ENCODE results near the gene MCTP1.
A peak's percentile ranks its signal among the peaks of the same experiment; 100 is the strongest.
"Not testable (repeated sequence)": the region's sequence is repeated elsewhere in the genome, so short reads cannot be mapped to it uniquely, and the experiment has no call there.

The MCTP1 gene

GRCh38 chr5:94849821-94850736 lies 434.8 kb downstream of the MCTP1 start:
- peak; percentile 48 for DNase-seq (ENCODE audit: low spot score)
- TF ChIP-seq, protein P1, sequence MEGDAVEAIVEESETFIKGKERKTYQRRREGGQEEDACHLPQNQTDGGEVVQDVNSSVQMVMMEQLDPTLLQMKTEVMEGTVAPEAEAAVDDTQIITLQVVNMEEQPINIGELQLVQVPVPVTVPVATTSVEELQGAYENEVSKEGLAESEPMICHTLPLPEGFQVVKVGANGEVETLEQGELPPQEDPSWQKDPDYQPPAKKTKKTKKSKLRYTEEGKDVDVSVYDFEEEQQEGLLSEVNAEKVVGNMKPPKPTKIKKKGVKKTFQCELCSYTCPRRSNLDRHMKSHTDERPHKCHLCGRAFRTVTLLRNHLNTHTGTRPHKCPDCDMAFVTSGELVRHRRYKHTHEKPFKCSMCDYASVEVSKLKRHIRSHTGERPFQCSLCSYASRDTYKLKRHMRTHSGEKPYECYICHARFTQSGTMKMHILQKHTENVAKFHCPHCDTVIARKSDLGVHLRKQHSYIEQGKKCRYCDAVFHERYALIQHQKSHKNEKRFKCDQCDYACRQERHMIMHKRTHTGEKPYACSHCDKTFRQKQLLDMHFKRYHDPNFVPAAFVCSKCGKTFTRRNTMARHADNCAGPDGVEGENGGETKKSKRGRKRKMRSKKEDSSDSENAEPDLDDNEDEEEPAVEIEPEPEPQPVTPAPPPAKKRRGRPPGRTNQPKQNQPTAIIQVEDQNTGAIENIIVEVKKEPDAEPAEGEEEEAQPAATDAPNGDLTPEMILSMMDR (IDR thresholded peaks at IDR 0.05; ENCODE audit: extremely low read depth, missing control alignments) = peak; percentile 62

DNA sequence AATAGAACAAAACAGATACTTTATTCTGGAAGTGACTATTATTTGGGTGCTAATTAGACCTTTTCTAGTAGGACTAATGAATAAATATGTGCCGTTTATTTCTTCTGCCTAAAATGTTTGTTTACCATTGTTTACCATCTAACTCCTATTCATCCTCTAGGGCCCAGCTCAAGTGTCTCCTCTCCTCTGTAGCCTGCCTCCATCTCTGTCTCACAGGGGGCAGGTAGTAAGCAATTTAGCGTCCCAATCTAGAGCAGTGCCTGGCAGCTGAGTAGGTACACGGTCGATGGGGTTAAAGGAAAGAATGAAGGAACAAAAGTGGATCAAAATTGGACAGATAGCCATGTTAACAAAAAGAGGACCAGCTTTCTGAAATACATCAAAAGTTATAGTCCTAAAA lies 435.6 kb downstream of the MCTP1 start:
- TF ChIP-seq, protein P1 (IDR thresholded peaks at IDR 0.05; ENCODE audit: extremely low read depth, missing control alignments) = no peak
- no peak for DNase-seq (ENCODE audit: low spot score)

DNA sequence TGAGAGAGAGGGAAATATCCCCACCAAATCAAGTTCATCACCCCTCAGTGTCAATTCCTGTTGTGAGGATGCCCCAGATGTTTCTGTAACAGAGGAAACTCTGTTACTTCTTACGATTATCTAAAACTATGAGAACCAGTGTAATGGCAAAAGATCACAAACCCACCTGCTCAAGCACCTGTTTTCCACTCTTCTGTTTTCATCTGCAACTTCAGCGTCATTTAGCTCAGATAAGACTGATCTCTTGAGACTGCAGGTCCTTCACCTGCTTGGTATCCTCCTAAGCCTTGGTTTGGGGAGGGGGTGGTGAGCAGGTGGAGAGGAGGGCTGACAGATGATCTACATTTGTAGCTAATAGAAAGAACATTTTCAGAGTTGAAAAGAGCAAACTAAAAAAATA lies 437.2 kb downstream of the MCTP1 start:
- no peak for DNase-seq (ENCODE audit: low spot score)
- TF ChIP-seq, protein P1 (IDR thresholded peaks at IDR 0.05; ENCODE audit: extremely low read depth, missing control alignments) = no peak

DNA sequence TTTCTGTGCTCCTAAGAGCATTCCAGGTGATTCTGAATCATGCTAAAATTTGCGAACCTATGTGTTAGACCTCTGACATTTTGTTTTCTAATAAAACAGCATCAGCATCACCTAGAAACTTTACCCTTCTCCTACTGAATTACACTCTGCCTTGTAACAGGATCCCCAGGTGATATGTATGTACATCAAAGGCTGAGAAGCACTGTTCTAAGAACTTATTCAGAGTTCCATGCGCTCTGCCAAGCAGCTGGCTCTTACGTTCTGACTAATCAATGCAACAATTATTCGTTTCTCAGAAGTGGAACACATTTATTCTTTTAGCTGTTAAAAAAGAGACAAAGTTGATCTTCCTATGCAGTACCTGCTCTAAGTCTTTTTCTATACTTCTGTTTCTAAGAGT lies 437.9 kb downstream of the MCTP1 start:
- TF ChIP-seq, protein P1 (IDR thresholded peaks at IDR 0.05; ENCODE audit: extremely low read depth, missing control alignments) = no peak
- DNase-seq (ENCODE audit: low spot score) = no peak

- DNase-seq (ENCODE audit: low spot score) = not testable (repeated sequence)
Observed at GRCh38 chr5:94845696-94846095, 439.2 kb downstream of the MCTP1 start.

DNA sequence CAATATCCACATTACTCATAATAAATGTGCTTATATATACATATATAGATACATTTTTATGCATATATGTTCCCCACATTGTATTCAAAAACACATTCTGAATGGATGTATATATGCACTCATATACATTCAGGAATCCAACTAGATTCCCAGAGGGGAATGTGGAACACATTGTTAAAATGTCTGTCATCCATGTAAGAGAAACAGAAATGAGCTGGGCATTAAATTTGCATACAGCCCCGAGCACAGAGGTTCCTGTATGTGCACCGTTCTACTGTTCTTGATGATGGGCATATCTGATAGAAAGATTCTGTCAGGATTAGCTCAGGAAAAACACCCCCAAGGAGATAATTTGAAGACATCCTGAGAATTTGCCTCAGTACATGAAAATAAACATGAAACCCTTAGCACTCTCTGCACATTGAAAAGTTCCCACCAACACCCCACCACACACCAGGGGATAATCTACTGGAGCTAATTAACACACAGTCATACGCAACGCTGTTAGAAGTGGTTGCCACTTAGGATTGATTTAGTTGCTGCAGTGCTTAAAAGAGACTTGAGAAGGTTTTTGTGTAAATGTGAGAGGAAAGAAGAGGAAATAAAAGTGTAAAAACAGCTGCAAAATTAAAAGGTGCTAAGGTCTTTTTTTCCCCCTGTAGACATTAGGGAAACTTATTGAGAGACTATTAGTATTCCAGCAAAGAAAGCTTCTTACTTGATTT lies 443.1 kb downstream of the MCTP1 start:
- no peak for DNase-seq (ENCODE audit: low spot score)

DNA sequence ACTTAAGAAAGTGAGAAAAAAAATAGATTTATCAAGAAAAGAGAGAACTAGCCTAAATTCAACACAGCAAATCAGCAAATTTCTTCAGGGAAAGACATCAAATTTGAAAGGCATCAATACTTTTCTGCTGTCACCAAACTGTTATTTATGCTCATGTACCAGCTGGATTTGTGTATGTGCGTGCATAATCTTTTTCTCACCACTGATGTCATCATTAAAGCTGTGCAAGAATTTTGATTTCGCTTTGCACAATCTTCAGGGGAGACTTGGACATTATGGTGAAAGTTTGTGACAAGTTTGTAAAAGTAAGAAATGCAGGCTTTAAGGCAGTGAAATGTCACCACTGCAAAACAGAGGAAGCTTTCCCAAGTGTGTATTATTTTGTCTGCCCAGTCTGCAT lies 451.0 kb downstream of the MCTP1 start:
- no peak for DNase-seq (ENCODE audit: low spot score)
- TF ChIP-seq, protein P1 (IDR thresholded peaks at IDR 0.05; ENCODE audit: extremely low read depth, missing control alignments) = no peak

More for the DNA sequence above, 443.1 kb downstream of the MCTP1 start:
- TF ChIP-seq, protein P1 (IDR thresholded peaks at IDR 0.05; ENCODE audit: extremely low read depth, missing control alignments) = no peak

Measured in GM20000 (cell line).